NB4 (cell line): Measurements from ENCODE around the gene DLGAP4.

ENCODE experiments used
- CTCF ChIP-seq: IDR thresholded peaks from one replicate; pipeline ENCODE4 v1.5.1; 2012; ENCODE audit warnings: low read depth, low read length
- MAX ChIP-seq: IDR thresholded peaks from 2 replicates; pipeline ENCODE4 v1.6.1; 2011; ENCODE audit warnings: low read depth, low read length
- MYC ChIP-seq: IDR thresholded peaks from 2 replicates; pipeline ENCODE4 v1.6.1; 2011; ENCODE audit warnings: low read depth, low read length
- POLR2A ChIP-seq: IDR thresholded peaks from 2 replicates; pipeline ENCODE4 v1.6.1; 2011; ENCODE audit warnings: mild to moderate bottlenecking; ENCODE audit not compliant: insufficient read length; ENCODE audit errors: extremely low read depth

- TF ChIP-seq POLR2A (no peak), CTCF (no peak), MYC (no peak), MAX (no peak)
Observed at GRCh38 chr20:36306553-36307411, 643 bp downstream of the DLGAP4 start.
